ENCODE data around the gene C12orf75.
"Not testable (repeated sequence)": the region's sequence is repeated elsewhere in the genome, so short reads cannot be mapped to it uniquely, and the experiment has no call there.

Gene C12orf75

GRCh38 chr12:105336411-105336810, 5.9 kb downstream of the C12orf75 start:
- DNase-seq (ENCODE audit: low read depth in 2 of 2), result no peak

DNA sequence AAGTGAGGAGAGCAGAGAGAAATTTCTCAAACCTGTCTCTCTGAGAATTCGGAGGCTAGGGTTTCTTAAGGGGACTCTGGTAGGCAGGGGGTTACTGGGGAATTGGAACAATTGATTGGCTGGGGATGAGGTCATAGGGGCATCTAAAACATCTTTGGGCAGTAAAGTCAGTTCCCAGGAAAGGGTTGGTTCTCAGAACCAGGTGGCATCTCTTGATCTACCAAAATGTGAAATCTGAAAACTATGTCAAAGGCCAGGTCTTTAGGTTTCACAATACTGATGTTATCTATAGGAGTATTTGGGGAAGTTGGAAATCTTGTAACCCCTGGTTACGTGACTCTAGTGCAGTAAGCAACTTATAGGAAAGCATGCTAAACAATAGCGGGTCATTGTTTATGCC, 6.9 kb downstream of the C12orf75 start:
- DNase-seq (ENCODE audit: low read depth in 2 of 2), result no peak

DNA sequence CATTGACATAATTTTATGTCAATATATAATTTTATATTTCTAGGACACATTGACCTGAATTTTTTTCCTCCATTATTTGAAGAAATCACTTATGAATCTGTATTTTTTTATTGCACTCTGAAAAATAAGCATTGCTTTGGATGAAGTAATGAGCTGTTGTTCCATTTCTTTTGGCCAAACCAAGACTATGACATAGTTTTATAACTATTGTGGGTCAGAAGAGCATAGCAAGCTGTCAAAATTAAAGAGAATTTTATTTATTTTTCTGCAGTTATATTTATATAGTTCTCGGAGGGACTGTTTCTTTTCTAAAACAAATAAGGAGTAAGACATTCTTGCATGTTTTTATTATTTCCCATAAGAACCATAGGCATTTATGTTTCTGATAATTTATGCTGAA, 8.5 kb downstream of the C12orf75 start:
- DNase-seq (ENCODE audit: low read depth in 2 of 2), result no peak

DNA sequence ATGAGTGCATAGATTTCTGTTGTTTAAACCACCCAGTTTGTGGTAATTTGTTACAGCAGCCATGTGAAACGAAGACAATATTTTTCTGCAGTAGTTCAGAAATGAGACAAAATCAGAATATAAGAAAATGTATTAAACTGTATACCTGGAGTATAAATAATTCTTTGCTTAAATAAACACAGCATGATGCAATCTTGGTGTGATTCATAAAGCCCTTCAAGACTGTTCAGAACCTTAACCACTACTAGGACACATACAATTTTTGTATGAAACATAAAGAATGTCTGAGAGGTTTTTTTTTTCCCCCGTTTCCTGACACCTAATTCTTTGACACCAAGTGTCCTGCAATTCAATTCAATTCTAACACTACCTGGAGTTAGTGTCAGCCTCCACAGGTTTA, 10.5 kb downstream of the C12orf75 start:
- no peak for DNase-seq (ENCODE audit: low read depth in 2 of 2)

DNA sequence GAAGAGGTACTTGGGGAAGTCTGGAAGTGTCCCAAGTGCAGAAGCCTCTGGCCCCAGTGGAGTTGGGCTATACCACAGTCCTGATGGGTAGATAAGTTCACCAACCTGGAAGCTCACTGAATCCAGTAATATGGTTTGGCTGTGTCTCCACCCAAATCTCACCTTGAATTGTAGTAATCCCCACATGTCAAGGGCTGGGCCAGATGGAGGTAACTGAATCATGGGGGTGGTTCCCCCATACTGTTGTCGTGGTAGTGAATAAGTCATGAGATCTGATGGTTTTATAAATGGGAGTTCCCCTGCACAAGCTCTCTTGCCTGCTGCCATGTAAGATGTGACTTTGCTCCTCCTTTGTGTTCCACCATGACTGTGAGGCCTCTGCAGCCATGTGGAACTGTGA, 11.1 kb downstream of the C12orf75 start:
- not testable (repeated sequence) for DNase-seq (ENCODE audit: low read depth in 2 of 2)

DNA sequence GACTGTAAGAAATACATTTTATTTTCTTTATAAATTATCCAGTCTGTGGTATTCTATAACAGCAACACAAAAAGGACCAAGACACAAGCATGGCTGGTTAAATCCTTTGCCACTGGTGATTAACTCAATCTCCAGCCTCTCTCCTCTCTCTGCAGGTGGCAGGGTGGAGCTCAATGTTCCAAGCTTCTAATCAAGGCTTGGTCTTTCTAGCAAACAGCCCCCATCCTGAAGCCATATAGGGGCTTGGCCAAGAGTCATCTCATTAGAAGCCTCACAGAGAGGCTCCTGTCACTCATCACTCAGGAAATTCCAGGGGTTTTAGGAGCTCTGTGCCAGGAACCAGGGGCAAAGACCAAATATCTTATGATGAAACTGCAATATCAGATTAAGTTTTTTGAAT, 12.0 kb downstream of the C12orf75 start:
- no peak for DNase-seq (ENCODE audit: low read depth in 2 of 2)

GRCh38 chr12:105343836-105344235, 13.3 kb downstream of the C12orf75 start:
- DNase-seq (ENCODE audit: low read depth in 2 of 2), result no peak

DNA sequence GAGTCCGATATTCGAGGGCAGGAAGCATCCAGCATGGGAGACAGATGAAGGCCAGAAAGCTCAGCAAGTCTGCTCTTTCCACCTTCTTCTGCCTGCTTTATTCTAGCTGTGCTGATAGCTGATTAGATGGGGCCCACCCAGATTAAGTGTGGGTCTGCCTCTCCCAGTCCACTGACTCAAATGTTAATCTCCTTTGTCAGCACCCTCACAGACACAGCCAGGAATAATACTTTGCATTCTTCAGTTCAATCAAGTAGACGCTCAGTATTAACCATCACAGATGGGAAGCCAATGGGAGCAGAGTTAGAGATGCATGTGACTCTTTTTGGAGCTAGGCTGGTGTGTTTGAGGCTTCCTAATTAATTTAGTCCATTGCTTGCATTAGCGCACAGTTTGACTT, 17.0 kb downstream of the C12orf75 start:
- no peak for DNase-seq (ENCODE audit: low read depth in 2 of 2)

DNA sequence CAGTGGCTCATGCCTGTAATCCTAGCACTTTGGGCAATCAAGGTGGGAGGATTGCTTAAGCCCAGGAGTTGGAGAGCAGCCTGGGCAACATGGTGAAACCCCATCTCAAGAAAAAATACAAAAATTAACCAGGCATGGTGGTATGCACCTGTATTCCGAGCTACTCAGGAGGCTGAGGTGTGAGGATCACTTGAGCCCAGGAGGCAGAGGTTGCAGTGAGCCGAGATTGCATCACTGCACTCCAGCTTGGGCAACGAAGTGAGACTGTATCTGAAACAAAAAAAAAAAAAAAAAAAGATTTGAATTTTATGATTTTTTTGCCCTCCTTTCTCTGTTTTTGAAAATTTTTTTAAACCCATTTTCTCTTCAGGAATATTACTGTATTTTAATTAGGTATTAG, 17.7 kb downstream of the C12orf75 start:
- DNase-seq (ENCODE audit: low read depth in 2 of 2), result no peak

DNA sequence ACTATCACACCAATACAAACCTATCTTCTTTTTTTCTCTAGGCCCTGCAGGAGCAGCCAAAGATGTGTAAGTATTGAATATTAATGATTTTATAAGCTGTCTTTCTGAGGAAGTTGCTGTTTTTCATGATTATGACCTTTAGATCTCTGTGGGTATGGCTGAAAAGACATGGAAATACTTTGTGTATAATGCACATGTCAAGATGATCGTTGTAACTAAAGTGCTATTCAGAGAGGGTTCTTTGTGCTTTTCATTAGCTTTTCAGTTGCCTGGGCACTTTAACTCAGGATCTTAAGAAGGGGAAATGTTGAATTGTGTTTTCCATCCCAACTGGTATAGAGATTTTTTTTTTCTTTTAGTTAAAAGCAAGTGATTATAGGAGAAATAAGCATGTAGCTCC, 18.1 kb downstream of the C12orf75 start:
- no peak for DNase-seq (ENCODE audit: low read depth in 2 of 2)

DNA sequence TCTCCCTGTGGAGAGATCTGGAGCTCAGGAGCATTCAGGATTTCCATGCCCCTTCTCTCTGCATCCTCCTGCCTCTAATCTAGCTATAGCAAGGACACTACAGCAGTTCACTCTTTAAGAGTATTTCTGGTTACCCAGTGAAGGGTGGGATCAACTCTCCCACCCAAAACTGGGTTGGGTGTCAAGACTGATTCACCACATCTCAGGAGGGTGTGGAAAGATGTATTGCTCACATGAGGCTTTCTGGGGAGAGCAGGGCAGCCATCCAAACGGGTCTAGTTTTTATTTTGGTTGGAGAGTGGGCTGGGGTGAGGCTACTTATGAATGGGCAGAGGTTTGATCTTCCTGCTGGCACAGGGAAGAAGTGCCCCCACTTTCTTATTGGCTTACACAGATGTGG, 18.6 kb downstream of the C12orf75 start:
- no peak for DNase-seq (ENCODE audit: low read depth in 2 of 2)

- DNase-seq (ENCODE audit: low read depth in 2 of 2), result no peak
Observed at GRCh38 chr12:105351523-105351922, 21.0 kb downstream of the C12orf75 start.

- no peak for DNase-seq (ENCODE audit: low read depth in 2 of 2)
Observed at GRCh38 chr12:105352052-105352451, 21.6 kb downstream of the C12orf75 start.

- DNase-seq (ENCODE audit: low read depth in 2 of 2), result no peak
Observed at GRCh38 chr12:105352940-105353635, 22.6 kb downstream of the C12orf75 start.

GRCh38 chr12:105355752-105356151, 25.3 kb downstream of the C12orf75 start:
- DNase-seq (ENCODE audit: low read depth in 2 of 2), result no peak

GRCh38 chr12:105357162-105357691, 26.7 kb downstream of the C12orf75 start:
- no peak for DNase-seq (ENCODE audit: low read depth in 2 of 2)

DNA sequence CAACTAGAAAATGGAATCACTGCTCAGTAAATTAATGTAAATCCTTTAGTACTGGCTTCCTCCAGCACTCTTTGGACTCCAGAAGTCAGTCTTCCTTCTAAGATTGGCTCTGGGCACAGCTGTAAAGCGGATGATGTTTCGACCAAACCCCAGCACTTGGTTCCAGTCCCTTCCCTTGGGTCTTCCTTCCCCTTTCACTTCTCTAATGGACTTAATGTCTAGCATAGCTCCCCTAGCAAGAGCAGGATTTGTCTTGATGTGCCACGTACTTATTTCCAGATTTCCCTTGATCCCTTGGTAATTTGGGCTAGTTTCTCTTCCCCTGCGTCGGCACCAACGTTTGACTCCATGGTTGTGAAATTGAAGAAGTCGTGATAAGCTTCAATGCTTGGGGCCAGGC, 28.3 kb downstream of the C12orf75 start:
- DNase-seq (ENCODE audit: low read depth in 2 of 2), result no peak

DNA sequence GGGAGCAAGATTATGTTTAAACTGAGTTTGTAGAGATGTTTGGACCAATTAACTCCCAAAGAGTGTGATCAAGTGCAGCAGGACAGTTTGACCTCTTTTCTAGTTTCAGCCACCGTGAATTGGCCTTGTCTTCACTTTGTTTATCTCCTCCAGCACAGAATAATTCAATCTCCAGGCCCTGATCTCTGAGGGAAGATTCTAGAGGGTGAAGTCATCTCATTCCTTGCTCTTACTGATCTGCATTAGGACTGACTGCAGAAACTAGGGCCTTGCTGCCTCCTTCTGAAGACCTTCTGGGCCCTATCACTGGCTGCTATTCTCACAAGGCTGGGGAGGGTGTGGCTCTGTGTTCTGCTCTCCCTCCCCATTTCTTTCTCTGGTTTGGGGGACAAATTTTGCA, 29.4 kb downstream of the C12orf75 start:
- DNase-seq (ENCODE audit: low read depth in 2 of 2), result no peak

DNA sequence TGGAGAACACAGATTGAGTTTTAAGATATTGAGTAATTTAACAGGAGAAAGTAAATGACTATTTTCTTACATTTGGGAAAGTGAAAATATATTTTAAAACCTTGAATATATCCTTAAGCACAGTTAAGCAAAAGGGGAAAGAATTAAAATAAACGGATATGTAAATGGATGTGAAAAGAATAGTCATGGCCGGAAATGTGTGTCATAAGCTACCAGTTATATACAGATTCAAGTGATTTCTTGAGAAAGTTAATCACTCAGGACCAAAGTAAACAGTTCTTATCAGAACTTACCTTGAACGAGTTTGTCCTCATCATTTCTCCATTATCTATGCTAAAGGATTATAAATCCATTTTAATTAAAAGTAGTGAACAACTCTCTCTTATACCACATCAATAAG, 33.4 kb downstream of the C12orf75 start:
- no peak for DNase-seq (ENCODE audit: low read depth in 2 of 2)

DNA sequence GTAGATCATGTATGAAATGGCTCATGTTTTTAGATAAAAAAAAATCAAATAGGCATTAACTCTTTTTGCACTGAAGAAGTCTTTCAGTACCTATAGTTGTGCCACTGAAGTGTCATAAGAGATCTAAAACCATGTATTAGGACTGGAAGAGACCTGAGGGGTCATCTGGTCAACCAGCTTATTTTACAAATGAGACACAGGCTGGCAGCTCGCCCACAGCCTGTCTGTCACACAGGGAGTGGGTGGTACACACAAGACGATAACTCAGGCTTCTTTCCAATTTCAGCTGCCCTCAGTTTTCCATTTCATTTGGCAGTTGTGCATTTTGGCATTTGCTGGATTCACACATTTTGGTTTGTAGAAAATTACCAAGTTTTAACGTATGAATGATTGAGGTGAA, 34.7 kb downstream of the C12orf75 start:
- no peak for DNase-seq (ENCODE audit: low read depth in 2 of 2)

- no peak for DNase-seq (ENCODE audit: low read depth in 2 of 2)
Observed at GRCh38 chr12:105368047-105368646, 37.7 kb downstream of the C12orf75 start.

DNA sequence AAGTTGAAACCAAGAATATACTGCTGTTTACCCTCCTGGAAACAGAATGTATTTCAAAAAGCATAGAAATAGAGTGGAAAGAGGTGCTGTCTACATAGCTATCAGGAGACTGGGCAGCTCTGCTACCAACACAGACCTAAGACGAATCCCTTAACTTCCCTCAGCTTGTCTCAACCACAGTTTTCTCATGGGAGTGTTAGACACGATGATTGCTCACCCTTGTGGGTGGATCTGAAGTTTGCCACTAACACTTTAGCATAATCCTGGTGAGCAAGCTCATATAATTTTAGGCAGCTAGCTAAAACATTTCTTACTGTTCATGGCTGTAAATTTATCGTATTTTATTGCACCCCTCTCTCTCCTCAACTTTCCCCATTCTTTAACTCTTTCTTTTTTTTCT, 38.5 kb downstream of the C12orf75 start:
- no peak for DNase-seq (ENCODE audit: low read depth in 2 of 2)

DNA sequence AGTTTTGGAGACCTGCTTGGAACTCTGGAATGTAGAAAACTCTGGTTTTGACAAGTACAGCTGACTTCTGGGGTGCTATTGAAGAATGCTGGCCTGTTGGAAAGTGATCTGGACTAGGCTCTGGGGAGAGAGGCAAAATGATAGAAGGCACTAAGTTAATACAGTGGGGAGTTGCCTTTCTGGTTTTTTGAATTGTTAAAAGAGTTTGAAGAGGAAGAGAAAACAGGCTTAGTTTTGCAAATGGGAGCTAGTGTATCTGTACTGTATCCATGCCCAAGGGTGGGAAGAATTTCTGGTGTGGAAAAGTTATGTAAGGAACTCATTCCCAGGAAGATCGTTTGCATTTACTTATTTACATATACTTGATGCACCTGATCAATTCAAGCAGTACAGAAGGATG, 43.8 kb downstream of the C12orf75 start:
- DNase-seq (ENCODE audit: low read depth in 2 of 2), result no peak

GRCh38 chr12:105377077-105377476, 46.6 kb downstream of the C12orf75 start:
- no peak for DNase-seq (ENCODE audit: low read depth in 2 of 2)

Data from stimulated activated CD8-positive, alpha-beta memory T cell treated with anti-CD3 and anti-CD28 coated beads, Interleukin-7, amount 100 ng/mL, for 4 hours (primary cell).